HEK293 (cell line): Measurements from ENCODE around the gene DPM1.

ENCODE experiments used
- CTCF ChIA-PET: fragments of 350-600 bp; formaldehyde crosslinking; extraction: SDS; loops from one replicate; lab custom pipeline; 2021; ENCODE audit warnings: antibody characterized with exemption; lab: Yijun Ruan, JAX
- POLR2A ChIA-PET: fragments of 300-600 bp; formaldehyde crosslinking; extraction: SDS; loops from one replicate; lab custom pipeline; 2020; ENCODE audit warnings: antibody characterized with exemption, inconsistent platforms; lab: Yijun Ruan, JAX
- H3K27ac ChIP-seq: fragments of 200-500 bp; sonication (Bioruptor generic); 2 replicates; pipeline ENCODE4 v1.5.1; 2014; ENCODE audit warnings: low read depth, low read length, control low read depth, inconsistent platforms; ENCODE audit errors: extremely low read depth
- H3K36me3 ChIP-seq, 2 experiments: fragments of 200-500 bp in 1 of 2; sonication (Bioruptor generic) in 1 of 2; 1 replicate in 1 of 2; 2 replicates in 1 of 2; pipeline ENCODE4 v1.5.1; 2014 to 2017; ENCODE audit warnings: inconsistent platforms in 2 of 2, low read length in 2 of 2; ENCODE audit not compliant: control insufficient read depth in 2 of 2, insufficient read depth in 1 of 2
- H3K4me1 ChIP-seq: fragments of 200-500 bp; sonication (Bioruptor generic); 2 replicates; pipeline ENCODE4 v1.5.1; 2014; ENCODE audit warnings: mild to moderate bottlenecking, low read length, inconsistent platforms; ENCODE audit not compliant: control insufficient read depth, insufficient read depth
- H3K4me3 ChIP-seq: 2 replicates; pipeline ENCODE4 v1.5.1; 2011; ENCODE audit warnings: low read depth, mild to moderate bottlenecking, control low read depth, low read length, moderate library complexity
- H3K9me3 ChIP-seq: fragments of 200-500 bp; sonication (Bioruptor generic); 2 replicates; pipeline ENCODE4 v1.5.1; 2014; ENCODE audit warnings: low read depth, low read length, inconsistent platforms; ENCODE audit not compliant: control insufficient read depth, insufficient read depth
- GFI1B ChIP-seq: fragments of 450-650 bp; formaldehyde crosslinking; IDR thresholded peaks from 2 replicates; pipeline ENCODE4 v1.5.1; 2016; ENCODE audit warnings: missing biosample characterization, missing genetic modification characterization
- PRDM10 ChIP-seq: fragments of 450-650 bp; formaldehyde crosslinking; IDR thresholded peaks from 2 replicates; pipeline ENCODE4 v1.5.1; 2016; ENCODE audit warnings: missing biosample characterization, missing genetic modification characterization
- SALL2 ChIP-seq: fragments of 450-650 bp; formaldehyde crosslinking; IDR thresholded peaks from 2 replicates; pipeline ENCODE4 v1.5.0; 2017; ENCODE audit warnings: missing biosample characterization, mild to moderate bottlenecking, missing genetic modification characterization, borderline replicate concordance
- YY1 ChIP-seq: fragments of 450-650 bp; formaldehyde crosslinking; IDR thresholded peaks from 2 replicates; pipeline ENCODE4 v1.5.1; 2018; ENCODE audit warnings: missing biosample characterization, missing genetic modification characterization
- ZFP37 ChIP-seq: fragments of 450-650 bp; formaldehyde crosslinking; IDR thresholded peaks from 2 replicates; pipeline ENCODE4 v1.5.1; 2016; ENCODE audit warnings: missing biosample characterization, missing genetic modification characterization
- ZIC2 ChIP-seq: fragments of 450-650 bp; formaldehyde crosslinking; IDR thresholded peaks from 2 replicates; pipeline ENCODE4 v1.5.1; 2016; ENCODE audit warnings: missing biosample characterization, missing genetic modification characterization
- ZNF155 ChIP-seq: fragments of 450-650 bp; formaldehyde crosslinking; IDR thresholded peaks from 2 replicates; pipeline ENCODE4 v1.5.1; 2016; ENCODE audit warnings: missing biosample characterization, missing genetic modification characterization
- ZNF518A ChIP-seq: fragments of 450-650 bp; formaldehyde crosslinking; conservative IDR thresholded peaks from 2 replicates; pipeline ENCODE4 v1.5.1; 2016; ENCODE audit warnings: low read depth, missing biosample characterization, missing genetic modification characterization
- ZNF530 ChIP-seq: fragments of 450-650 bp; formaldehyde crosslinking; IDR thresholded peaks from 2 replicates; pipeline ENCODE4 v1.5.1; 2016; ENCODE audit warnings: low read depth, missing biosample characterization, missing genetic modification characterization
- ZNF639 ChIP-seq: fragments of 450-650 bp; formaldehyde crosslinking; IDR thresholded peaks from 2 replicates; pipeline ENCODE4 v1.5.1; 2016; ENCODE audit warnings: missing biosample characterization, missing genetic modification characterization
- ZNF791 ChIP-seq: fragments of 450-650 bp; formaldehyde crosslinking; IDR thresholded peaks from 2 replicates; pipeline ENCODE4 v1.5.1; 2016; ENCODE audit warnings: missing biosample characterization, missing genetic modification characterization
- ZNF837 ChIP-seq: fragments of 450-650 bp; formaldehyde crosslinking; IDR thresholded peaks from 2 replicates; pipeline ENCODE4 v1.5.1; 2016; ENCODE audit warnings: missing biosample characterization, missing genetic modification characterization
- ZNF843 ChIP-seq: fragments of 450-650 bp; formaldehyde crosslinking; IDR thresholded peaks from 2 replicates; pipeline ENCODE4 v1.5.1; 2016; ENCODE audit warnings: missing biosample characterization, missing genetic modification characterization
- TF ChIP-seq, protein P1 (sequence below): fragments of 450-650 bp; formaldehyde crosslinking; IDR thresholded peaks from 2 replicates; pipeline ENCODE4 v1.5.0; 2017; ENCODE audit warnings: missing biosample characterization, missing genetic modification characterization, borderline replicate concordance
- TF ChIP-seq, protein P2 (sequence below): fragments of 450-650 bp; formaldehyde crosslinking; IDR thresholded peaks from 2 replicates; pipeline ENCODE4 v1.5.1; 2016; ENCODE audit warnings: missing biosample characterization, missing genetic modification characterization

DPM1 gene

DNA sequence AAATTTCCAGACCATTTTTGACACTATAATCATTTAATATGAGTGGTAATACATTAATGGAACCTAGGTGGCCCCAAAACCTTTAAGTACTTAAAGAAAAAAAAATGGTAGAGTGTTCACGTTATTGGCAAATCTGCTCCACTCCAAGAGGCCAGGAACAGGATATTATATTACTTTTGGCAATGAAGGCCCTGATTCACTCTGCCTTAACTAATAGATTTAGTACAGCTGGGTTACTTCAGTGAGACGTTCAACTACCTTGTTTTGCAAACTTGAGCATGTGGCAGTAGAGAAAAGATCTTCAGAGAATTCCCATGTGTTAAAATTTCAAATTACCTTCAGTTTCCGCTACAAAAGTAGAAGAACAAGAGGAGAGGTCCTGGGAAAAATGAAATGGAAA lies 39.9 kb downstream of the DPM1 start:
- TF ChIP-seq ZFP37 (tag by site-specific recombination) (no peak), ZNF837 (tag by site-specific recombination) (no peak), ZNF843 (no peak), GFI1B (tag by site-specific recombination) (no peak), ZIC2 (no peak), ZNF530 (tag by site-specific recombination) (no peak), SALL2 (tag by site-specific recombination) (no peak), ZNF518A (no peak), ZNF639 (tag by site-specific recombination) (no peak), PRDM10 (tag by site-specific recombination) (no peak), ZNF155 (no peak), ZNF791 (tag by site-specific recombination) (no peak), YY1 (tag by site-specific recombination) (no peak)
- TF ChIP-seq, protein P1, sequence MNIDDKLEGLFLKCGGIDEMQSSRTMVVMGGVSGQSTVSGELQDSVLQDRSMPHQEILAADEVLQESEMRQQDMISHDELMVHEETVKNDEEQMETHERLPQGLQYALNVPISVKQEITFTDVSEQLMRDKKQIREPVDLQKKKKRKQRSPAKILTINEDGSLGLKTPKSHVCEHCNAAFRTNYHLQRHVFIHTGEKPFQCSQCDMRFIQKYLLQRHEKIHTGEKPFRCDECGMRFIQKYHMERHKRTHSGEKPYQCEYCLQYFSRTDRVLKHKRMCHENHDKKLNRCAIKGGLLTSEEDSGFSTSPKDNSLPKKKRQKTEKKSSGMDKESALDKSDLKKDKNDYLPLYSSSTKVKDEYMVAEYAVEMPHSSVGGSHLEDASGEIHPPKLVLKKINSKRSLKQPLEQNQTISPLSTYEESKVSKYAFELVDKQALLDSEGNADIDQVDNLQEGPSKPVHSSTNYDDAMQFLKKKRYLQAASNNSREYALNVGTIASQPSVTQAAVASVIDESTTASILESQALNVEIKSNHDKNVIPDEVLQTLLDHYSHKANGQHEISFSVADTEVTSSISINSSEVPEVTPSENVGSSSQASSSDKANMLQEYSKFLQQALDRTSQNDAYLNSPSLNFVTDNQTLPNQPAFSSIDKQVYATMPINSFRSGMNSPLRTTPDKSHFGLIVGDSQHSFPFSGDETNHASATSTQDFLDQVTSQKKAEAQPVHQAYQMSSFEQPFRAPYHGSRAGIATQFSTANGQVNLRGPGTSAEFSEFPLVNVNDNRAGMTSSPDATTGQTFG (tag by site-specific recombination), result no peak
- TF ChIP-seq, protein P2, sequence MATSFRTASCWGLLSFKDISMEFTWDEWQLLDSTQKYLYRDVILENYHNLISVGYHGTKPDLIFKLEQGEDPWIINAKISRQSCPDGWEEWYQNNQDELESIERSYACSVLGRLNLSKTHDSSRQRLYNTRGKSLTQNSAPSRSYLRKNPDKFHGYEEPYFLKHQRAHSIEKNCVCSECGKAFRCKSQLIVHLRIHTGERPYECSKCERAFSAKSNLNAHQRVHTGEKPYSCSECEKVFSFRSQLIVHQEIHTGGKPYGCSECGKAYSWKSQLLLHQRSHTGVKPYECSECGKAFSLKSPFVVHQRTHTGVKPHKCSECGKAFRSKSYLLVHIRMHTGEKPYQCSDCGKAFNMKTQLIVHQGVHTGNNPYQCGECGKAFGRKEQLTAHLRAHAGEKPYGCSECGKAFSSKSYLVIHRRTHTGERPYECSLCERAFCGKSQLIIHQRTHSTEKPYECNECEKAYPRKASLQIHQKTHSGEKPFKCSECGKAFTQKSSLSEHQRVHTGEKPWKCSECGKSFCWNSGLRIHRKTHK (tag by site-specific recombination), result no peak
- CTCF ChIA-PET, result interaction anchor here (1.0 to 3.6 kb wide), 2 partner anchors 11 to 124 kb away, joined by 3 to 33 read pairs; no protein-coding TSS in a partner anchor
- peaks cover 1 to 60% of the 10 kb centered on the region in 2 experiments for H3K36me3 ChIP-seq
- H3K4me3 ChIP-seq, result no peak overlapping the region
- peaks cover 46% of the 10 kb centered on the region for H3K4me1 ChIP-seq
- POLR2A ChIA-PET, result interaction anchor here (1.0 kb wide), 1 partner anchor 13 kb away, joined by 3 read pairs; the partner anchor contains the start of gene ADNP
- H3K27ac ChIP-seq, result no peak overlapping the region
- H3K9me3 ChIP-seq, result no peaks in the 10 kb centered on the region
